GM19395 (cell line): ENCODE data around the gene TCF23.
"Not testable (repeated sequence)": the region's sequence is repeated elsewhere in the genome, so short reads cannot be mapped to it uniquely, and the experiment has no call there.

ENCODE experiments used
- ATAC-seq: cut with Tn5 transposase; IDR thresholded peaks from one replicate; pipeline ENCODE4 v1.9.1; 2021; ENCODE audit warnings: mild to moderate bottlenecking, moderate library complexity; ENCODE audit not compliant: unreplicated experiment

Gene TCF23

GRCh38 chr2:27148801-27149439 lies at the start of gene TCF23:
Gene TCF23, plus strand, starts transcription at chr2:27149004. Its CDS starts 130 bp downstream, at chr2:27149134.
- ATAC-seq = no peak

- no peak for ATAC-seq
Measured at GRCh38 chr2:27099334-27099955, 49.4 kb upstream of the TCF23 start.

GRCh38 chr2:27100036-27100435 lies 48.8 kb upstream of the TCF23 start:
- ATAC-seq = no peak

- no peak for ATAC-seq
Measured at GRCh38 chr2:27102329-27102728, 46.5 kb upstream of the TCF23 start.

- no peak for ATAC-seq
Measured at GRCh38 chr2:27105981-27106380, 42.8 kb upstream of the TCF23 start.

GRCh38 chr2:27108221-27108620 lies 40.6 kb upstream of the TCF23 start:
- no peak for ATAC-seq

GRCh38 chr2:27109083-27109482 lies 39.7 kb upstream of the TCF23 start:
- no peak for ATAC-seq

GRCh38 chr2:27110603-27111352 lies 38.0 kb upstream of the TCF23 start:
- not testable (repeated sequence) for ATAC-seq

- ATAC-seq = not testable (repeated sequence)
Measured at GRCh38 chr2:27111392-27112078, 37.3 kb upstream of the TCF23 start.

- ATAC-seq = no peak
Measured at GRCh38 chr2:27115519-27115918, 33.3 kb upstream of the TCF23 start.

GRCh38 chr2:27117995-27118524 lies 30.7 kb upstream of the TCF23 start:
- ATAC-seq = no peak

GRCh38 chr2:27118525-27119329 lies 30.1 kb upstream of the TCF23 start, which contains the start of gene CGREF1:
Gene CGREF1, minus strand, starts transcription at chr2:27119128. Its CDS starts 14,762 bp downstream, at chr2:27104366.
- no peak for ATAC-seq

- ATAC-seq = not testable (repeated sequence)
Measured at GRCh38 chr2:27119330-27119670, 29.5 kb upstream of the TCF23 start.

GRCh38 chr2:27121906-27122305 lies 26.9 kb upstream of the TCF23 start:
- no peak for ATAC-seq

- no peak for ATAC-seq
Measured at GRCh38 chr2:27122791-27123190, 26.0 kb upstream of the TCF23 start.

GRCh38 chr2:27123302-27124150 lies 25.3 kb upstream of the TCF23 start, which contains the start of gene ABHD1:
Gene ABHD1, plus strand, starts transcription at chr2:27123815. Its CDS starts 134 bp downstream, at chr2:27123949.
- ATAC-seq = no peak

GRCh38 chr2:27125104-27125503 lies 23.7 kb upstream of the TCF23 start:
- ATAC-seq = no peak

- no peak for ATAC-seq
Measured at GRCh38 chr2:27126252-27126710, 22.5 kb upstream of the TCF23 start.
